DMS153 (cell line): ENCODE results near the gene TOX3.

Experiments used
- DNase-seq: peaks from one replicate; lab custom pipeline; 2025; lab: John Stamatoyannopoulos, UW

Gene TOX3

DNA sequence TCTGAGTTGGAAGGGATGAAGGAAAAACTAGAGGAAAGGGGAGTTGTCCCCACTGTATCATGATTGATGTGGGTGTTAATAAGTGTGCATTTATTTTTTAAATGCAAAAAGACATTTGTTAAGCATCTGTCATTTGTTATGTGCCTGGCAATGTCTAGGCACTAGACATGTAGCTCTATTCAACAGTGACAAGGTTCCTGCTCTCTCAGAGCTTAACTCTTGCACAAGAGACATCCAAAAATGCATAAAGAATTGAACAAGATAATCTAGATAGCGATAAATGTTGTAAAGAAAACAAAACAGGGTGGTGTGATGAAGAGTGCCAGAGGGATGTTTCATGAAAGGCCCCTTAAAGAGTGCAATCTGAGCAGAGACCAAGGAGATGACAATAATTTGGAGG is 148.9 kb downstream of the TOX3 start:
- DNase-seq: no peak

DNA sequence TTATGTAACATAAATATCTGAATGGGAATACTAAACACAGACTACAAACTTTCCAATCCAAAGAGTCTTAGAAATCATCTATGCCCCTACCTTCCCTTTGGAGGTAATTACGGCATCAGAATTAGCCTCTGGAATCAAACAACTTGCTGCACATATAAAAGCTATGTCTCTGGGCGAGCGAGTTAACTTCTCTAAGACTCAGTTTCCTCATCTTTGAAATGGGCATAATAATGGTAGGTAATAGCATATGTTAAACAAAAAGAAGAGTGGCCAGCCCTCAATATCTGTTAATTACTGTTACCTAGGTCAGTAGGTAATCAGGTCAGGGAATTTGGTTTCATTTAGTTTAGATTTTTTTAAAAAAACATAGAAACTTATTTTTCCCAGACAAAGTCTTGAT is 153.5 kb downstream of the TOX3 start:
- no peak for DNase-seq

DNA sequence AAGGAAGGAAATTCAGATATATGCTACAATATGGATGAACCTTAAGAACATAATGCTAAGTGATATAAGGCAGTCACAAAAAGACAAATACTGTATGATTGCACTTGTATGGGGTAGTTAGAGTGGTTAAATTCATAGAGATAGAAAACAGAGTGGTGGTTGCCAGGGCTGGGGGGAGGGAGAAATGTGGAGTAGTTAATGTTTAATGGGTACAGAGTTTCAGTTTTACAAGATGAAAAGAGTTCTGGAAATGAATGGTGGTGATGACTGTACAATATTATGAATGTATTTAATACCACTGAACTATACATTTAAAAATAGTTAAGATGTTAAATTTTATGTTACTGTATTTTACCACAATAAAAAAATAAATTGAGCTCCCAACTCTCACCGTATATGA is 157.9 kb downstream of the TOX3 start:
- DNase-seq: no peak
